GM18861 (cell line): ENCODE measurements around the gene CAV2.
"Not testable (repeated sequence)": the region's sequence is repeated elsewhere in the genome, so short reads cannot be mapped to it uniquely, and the experiment has no call there.

Source experiments
- ATAC-seq: cut with Tn5 transposase; IDR thresholded peaks from one replicate; pipeline ENCODE4 v1.9.1; 2021; ENCODE audit not compliant: unreplicated experiment

The CAV2 gene

GRCh38 chr7:116499168-116500077 lies at the start of gene CAV2:
Gene CAV2, plus strand, starts transcription at chr7:116499738. Its CDS starts 44 bp downstream, at chr7:116499782.
- peak; percentile 41 for ATAC-seq

GRCh38 chr7:116449950-116450349 lies 49.6 kb upstream of the CAV2 start:
- no peak for ATAC-seq

- ATAC-seq = no peak
Observed at GRCh38 chr7:116451957-116452729, 47.4 kb upstream of the CAV2 start.

GRCh38 chr7:116454377-116454776 lies 45.2 kb upstream of the CAV2 start:
- no peak for ATAC-seq

- no peak for ATAC-seq
Observed at GRCh38 chr7:116455009-116455408, 44.5 kb upstream of the CAV2 start.

- ATAC-seq = no peak
Observed at GRCh38 chr7:116455499-116455898, 44.0 kb upstream of the CAV2 start.

GRCh38 chr7:116461500-116461899 lies 38.0 kb upstream of the CAV2 start:
- no peak for ATAC-seq

GRCh38 chr7:116463956-116464355 lies 35.6 kb upstream of the CAV2 start:
- ATAC-seq = no peak

- ATAC-seq = no peak
Observed at GRCh38 chr7:116464375-116464774, 35.2 kb upstream of the CAV2 start.

GRCh38 chr7:116465125-116465524 lies 34.4 kb upstream of the CAV2 start:
- no peak for ATAC-seq

GRCh38 chr7:116468534-116468933 lies 31.0 kb upstream of the CAV2 start:
- ATAC-seq = no peak

GRCh38 chr7:116477625-116478024 lies 21.9 kb upstream of the CAV2 start:
- ATAC-seq = no peak

- no peak for ATAC-seq
Observed at GRCh38 chr7:116478834-116479233, 20.7 kb upstream of the CAV2 start.

GRCh38 chr7:116483271-116483942 lies 16.1 kb upstream of the CAV2 start:
- ATAC-seq = no peak

GRCh38 chr7:116484389-116484788 lies 15.1 kb upstream of the CAV2 start:
- not testable (repeated sequence) for ATAC-seq

GRCh38 chr7:116487907-116488521 lies 11.5 kb upstream of the CAV2 start:
- ATAC-seq = no peak

- ATAC-seq = no peak
Observed at GRCh38 chr7:116490351-116490750, 9.2 kb upstream of the CAV2 start.

GRCh38 chr7:116491887-116492653 lies 7.5 kb upstream of the CAV2 start:
- no peak for ATAC-seq

- ATAC-seq = no peak
Observed at GRCh38 chr7:116492654-116493109, 6.9 kb upstream of the CAV2 start.

GRCh38 chr7:116493449-116493848 lies 6.1 kb upstream of the CAV2 start:
- no peak for ATAC-seq
